Endothelial cell of umbilical vein (primary cell): Measurements from ENCODE around the gene PTPRQ.

Source experiments
- CTCF ChIP-seq, 2 donors: IDR thresholded peaks; 1 replicate in 1 of 2; 2 replicates in 1 of 2; pipeline ENCODE4 v1.5.1; 2011; ENCODE audit warnings: low read length in 2 of 2, mild to moderate bottlenecking in 2 of 2, moderate library complexity in 2 of 2, control low read depth in 1 of 2, inconsistent platforms in 1 of 2, low read depth in 1 of 2; ENCODE audit not compliant: insufficient read depth in 1 of 2; ENCODE audit errors: extremely low read depth in 1 of 2
- EZH2 ChIP-seq: IDR thresholded peaks from 2 replicates; pipeline ENCODE4 v1.6.1; 2012; ENCODE audit warnings: borderline replicate concordance, low read depth, mild to moderate bottlenecking, moderate library complexity, low read length, inconsistent platforms; ENCODE audit not compliant: severe bottlenecking
- FOS ChIP-seq: IDR thresholded peaks from 2 replicates; pipeline ENCODE4 v1.6.1; 2011; ENCODE audit warnings: mild to moderate bottlenecking, low read length, moderate library complexity, borderline replicate concordance; ENCODE audit not compliant: insufficient read depth
- JUN ChIP-seq: IDR thresholded peaks from 2 replicates; pipeline ENCODE4 v1.6.1; 2011; ENCODE audit warnings: borderline replicate concordance, low read depth; ENCODE audit not compliant: insufficient read length, insufficient read depth
- MAX ChIP-seq: IDR thresholded peaks from 2 replicates; pipeline ENCODE4 v1.6.1; 2011; ENCODE audit not compliant: insufficient read depth, insufficient read length
- MYC ChIP-seq: IDR thresholded peaks from one replicate; pipeline ENCODE4 v1.6.1; 2011; ENCODE audit warnings: mild to moderate bottlenecking, low read depth, low read length
- POLR2A ChIP-seq: IDR thresholded peaks from 2 replicates; pipeline ENCODE4 v1.6.1; 2012; ENCODE audit warnings: low read depth, mild to moderate bottlenecking, control low read depth, low read length
- POLR2AphosphoS5 ChIP-seq: IDR thresholded peaks from 2 replicates; pipeline ENCODE4 v1.6.1; 2012; ENCODE audit warnings: low read depth, mild to moderate bottlenecking, control low read depth, low read length, moderate library complexity; ENCODE audit not compliant: insufficient read depth

GRCh38 chr12:80576641-80577418 lies 132.8 kb downstream of the PTPRQ start:
- TF ChIP-seq CTCF (IDR thresholded peaks at IDR 0.05; ENCODE audit: extremely low read depth in 1 of 2, insufficient read depth in 1 of 2, low read depth in 1 of 2, low read length in 2 of 2) = no peak
- TF ChIP-seq POLR2A = no peak
- TF ChIP-seq POLR2AphosphoS5 = no peak
- TF ChIP-seq EZH2 = no peak
- TF ChIP-seq MYC = no peak
- TF ChIP-seq MAX = no peak
- TF ChIP-seq JUN = no peak
- TF ChIP-seq FOS = no peak
